Epithelial cell of proximal tubule (primary cell): ENCODE results near the gene RECQL. TPM values are rescaled to one million over a fixed set of nuclear protein-coding genes. Genes with fewer than 3 reads are reported as not detected.

Experiments
- DNase-seq: peaks from one replicate; pipeline ENCODE4 v3.0.0-alpha.2; 2011; ENCODE audit warnings: low read depth
- H3K4me3 ChIP-seq: 2 replicates; pipeline ENCODE4 v1.5.1; 2011; ENCODE audit warnings: low read depth, mild to moderate bottlenecking, low read length
- CTCF ChIP-seq: conservative IDR thresholded peaks from 2 replicates; pipeline ENCODE4 v1.5.1; 2012; ENCODE audit warnings: low read depth, mild to moderate bottlenecking, low read length
- total RNA-seq: library from RNA; depleted of rRNA; stranded (reverse); fragments of >200 nt; gene quantifications from 2 replicates; pipeline ENCODE4 v1.2.3, GENCODE V29; 2015

The RECQL gene
- total RNA-seq, 1 donor from 2014 or later = 32.5 TPM

- H3K4me3 ChIP-seq = no peak overlapping the region
- no peak for TF ChIP-seq CTCF
- no peak for DNase-seq
These were observed 42.0 kb downstream of the RECQL start for GRCh38 chr12:21459474-21459873.

GRCh38 chr12:21456291-21456780, 45.1 kb downstream of the RECQL start:
- no peak overlapping the region for H3K4me3 ChIP-seq
- TF ChIP-seq CTCF = no peak
- no peak for DNase-seq

GRCh38 chr12:21453312-21453852, 48.1 kb downstream of the RECQL start:
- no peak for DNase-seq
- no peak for TF ChIP-seq CTCF
- no peak overlapping the region for H3K4me3 ChIP-seq

- DNase-seq = peak; percentile 46
- H3K4me3 ChIP-seq = no peak overlapping the region
- peak; percentile 52 for TF ChIP-seq CTCF
These were observed 49.9 kb downstream of the RECQL start for GRCh38 chr12:21451529-21451928.

GRCh38 chr12:21444193-21445146, 57.0 kb downstream of the RECQL start:
- TF ChIP-seq CTCF = no peak
- H3K4me3 ChIP-seq = no peak overlapping the region

GRCh38 chr12:21439347-21439746, 62.1 kb downstream of the RECQL start:
- no peak for DNase-seq
- no peak overlapping the region for H3K4me3 ChIP-seq
- TF ChIP-seq CTCF = no peak

More at GRCh38 chr12:21444193-21445146, 57.0 kb downstream of the RECQL start:
- DNase-seq = no peak

- DNase-seq = no peak
- no peak for TF ChIP-seq CTCF
- H3K4me3 ChIP-seq = peak overlapping the region; percentile 92
These were observed 62.8 kb downstream of the RECQL start for GRCh38 chr12:21438643-21439042.
